HEK293 (cell line): ENCODE results near the gene CACNA1C.

Experiments used
- CTCF ChIP-seq: fragments of 450-650 bp; formaldehyde crosslinking; IDR thresholded peaks from 2 replicates; pipeline ENCODE4 v1.5.1; 2016; ENCODE audit warnings: missing biosample characterization, missing genetic modification characterization
- MYNN ChIP-seq: fragments of 450-650 bp; formaldehyde crosslinking; IDR thresholded peaks from 2 replicates; pipeline ENCODE4 v1.5.1; 2016; ENCODE audit warnings: missing biosample characterization, missing genetic modification characterization, borderline replicate concordance
- SETDB1 ChIP-seq: IDR thresholded peaks from one replicate; pipeline ENCODE4 v1.6.1; 2017; ENCODE audit warnings: mild to moderate bottlenecking, low read length, moderate library complexity, mixed read lengths; ENCODE audit not compliant: insufficient read length
- ZBTB1 ChIP-seq: fragments of 450-650 bp; formaldehyde crosslinking; IDR thresholded peaks from 2 replicates; pipeline ENCODE4 v1.5.1; 2016; ENCODE audit warnings: missing biosample characterization, missing genetic modification characterization
- ZNF174 ChIP-seq: fragments of 450-650 bp; formaldehyde crosslinking; IDR thresholded peaks from 2 replicates; pipeline ENCODE4 v1.5.0; 2017; ENCODE audit warnings: missing biosample characterization, mild to moderate bottlenecking, missing genetic modification characterization
- ZNF23 ChIP-seq: fragments of 450-650 bp; formaldehyde crosslinking; IDR thresholded peaks from 2 replicates; pipeline ENCODE4 v1.5.1; 2016; ENCODE audit warnings: missing biosample characterization, missing genetic modification characterization, borderline replicate concordance
- ZNF239 ChIP-seq: fragments of 450-650 bp; formaldehyde crosslinking; IDR thresholded peaks from 2 replicates; pipeline ENCODE4 v1.5.1; 2016; ENCODE audit warnings: missing biosample characterization, missing genetic modification characterization
- ZNF362 ChIP-seq: fragments of 450-650 bp; formaldehyde crosslinking; IDR thresholded peaks from 2 replicates; pipeline ENCODE4 v1.5.1; 2016; ENCODE audit warnings: missing biosample characterization, missing genetic modification characterization
- ZNF518A ChIP-seq: fragments of 450-650 bp; formaldehyde crosslinking; conservative IDR thresholded peaks from 2 replicates; pipeline ENCODE4 v1.5.1; 2016; ENCODE audit warnings: low read depth, missing biosample characterization, missing genetic modification characterization
- ZNF530 ChIP-seq: fragments of 450-650 bp; formaldehyde crosslinking; IDR thresholded peaks from 2 replicates; pipeline ENCODE4 v1.5.1; 2016; ENCODE audit warnings: low read depth, missing biosample characterization, missing genetic modification characterization
- ZNF558 ChIP-seq: fragments of 450-650 bp; formaldehyde crosslinking; IDR thresholded peaks from 2 replicates; pipeline ENCODE4 v1.5.1; 2016; ENCODE audit warnings: missing biosample characterization, missing genetic modification characterization
- ZNF560 ChIP-seq: fragments of 450-650 bp; formaldehyde crosslinking; IDR thresholded peaks from 2 replicates; pipeline ENCODE4 v1.5.1; 2017; ENCODE audit warnings: missing biosample characterization, missing genetic modification characterization, borderline replicate concordance
- TF ChIP-seq, protein P1 (sequence below): fragments of 450-650 bp; formaldehyde crosslinking; IDR thresholded peaks from 2 replicates; pipeline ENCODE4 v1.5.1; 2016; ENCODE audit warnings: missing biosample characterization, missing genetic modification characterization

DNA sequence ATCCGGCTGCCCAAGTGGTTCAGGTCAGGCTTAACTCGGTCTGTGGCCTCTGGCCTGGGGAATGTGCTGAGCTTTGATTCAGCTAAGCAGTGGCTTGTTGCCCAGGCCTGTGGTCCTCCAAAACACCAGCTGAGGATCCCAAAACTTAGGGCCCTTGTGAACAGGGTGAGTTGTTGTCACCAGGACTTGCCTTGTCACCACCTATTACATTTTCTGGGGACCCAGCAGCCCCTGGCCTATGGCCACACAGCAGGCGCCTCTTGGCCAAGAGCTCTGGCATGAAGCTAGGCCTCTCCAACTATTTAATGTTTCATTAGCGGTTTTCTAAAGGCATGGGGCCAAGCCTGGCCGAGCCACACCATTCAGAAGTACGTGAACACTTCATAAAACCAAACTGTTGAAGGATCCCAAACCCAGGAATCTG, 343.7 kb downstream of the CACNA1C start:
- no peak for TF ChIP-seq CTCF (tag by site-specific recombination)
- no peak for TF ChIP-seq ZNF362
- no peak for TF ChIP-seq ZBTB1 (tag by site-specific recombination)
- no peak for TF ChIP-seq ZNF558 (tag by site-specific recombination)
- TF ChIP-seq ZNF23 (tag by site-specific recombination), result no peak
- no peak for TF ChIP-seq ZNF174 (tag by site-specific recombination)
- no peak for TF ChIP-seq SETDB1
- no peak for TF ChIP-seq MYNN (tag by site-specific recombination)
- no peak for TF ChIP-seq ZNF530 (tag by site-specific recombination)
- no peak for TF ChIP-seq ZNF518A (tag by site-specific recombination)
- TF ChIP-seq ZNF239 (tag by site-specific recombination), result no peak
- TF ChIP-seq, protein P1, sequence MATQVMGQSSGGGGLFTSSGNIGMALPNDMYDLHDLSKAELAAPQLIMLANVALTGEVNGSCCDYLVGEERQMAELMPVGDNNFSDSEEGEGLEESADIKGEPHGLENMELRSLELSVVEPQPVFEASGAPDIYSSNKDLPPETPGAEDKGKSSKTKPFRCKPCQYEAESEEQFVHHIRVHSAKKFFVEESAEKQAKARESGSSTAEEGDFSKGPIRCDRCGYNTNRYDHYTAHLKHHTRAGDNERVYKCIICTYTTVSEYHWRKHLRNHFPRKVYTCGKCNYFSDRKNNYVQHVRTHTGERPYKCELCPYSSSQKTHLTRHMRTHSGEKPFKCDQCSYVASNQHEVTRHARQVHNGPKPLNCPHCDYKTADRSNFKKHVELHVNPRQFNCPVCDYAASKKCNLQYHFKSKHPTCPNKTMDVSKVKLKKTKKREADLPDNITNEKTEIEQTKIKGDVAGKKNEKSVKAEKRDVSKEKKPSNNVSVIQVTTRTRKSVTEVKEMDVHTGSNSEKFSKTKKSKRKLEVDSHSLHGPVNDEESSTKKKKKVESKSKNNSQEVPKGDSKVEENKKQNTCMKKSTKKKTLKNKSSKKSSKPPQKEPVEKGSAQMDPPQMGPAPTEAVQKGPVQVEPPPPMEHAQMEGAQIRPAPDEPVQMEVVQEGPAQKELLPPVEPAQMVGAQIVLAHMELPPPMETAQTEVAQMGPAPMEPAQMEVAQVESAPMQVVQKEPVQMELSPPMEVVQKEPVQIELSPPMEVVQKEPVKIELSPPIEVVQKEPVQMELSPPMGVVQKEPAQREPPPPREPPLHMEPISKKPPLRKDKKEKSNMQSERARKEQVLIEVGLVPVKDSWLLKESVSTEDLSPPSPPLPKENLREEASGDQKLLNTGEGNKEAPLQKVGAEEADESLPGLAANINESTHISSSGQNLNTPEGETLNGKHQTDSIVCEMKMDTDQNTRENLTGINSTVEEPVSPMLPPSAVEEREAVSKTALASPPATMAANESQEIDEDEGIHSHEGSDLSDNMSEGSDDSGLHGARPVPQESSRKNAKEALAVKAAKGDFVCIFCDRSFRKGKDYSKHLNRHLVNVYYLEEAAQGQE (tag by site-specific recombination), result no peak
- no peak for TF ChIP-seq ZNF560 (tag by site-specific recombination)
